ENCODE results near the gene ZC3H7B.
A peak's percentile ranks its signal among the peaks of the same experiment; 100 is the strongest.

Gene ZC3H7B

GRCh38 chr22:41301085-41302020 lies at the start of gene ZC3H7B:
Gene ZC3H7B, plus strand, starts transcription at chr22:41301525. Its CDS starts 19,136 bp downstream, at chr22:41320661.
- peak within 1 kb of the TSS; percentile 51 for H3K27ac ChIP-seq (ENCODE audit: low read depth, low read length, poor library complexity, severe bottlenecking)
- H3K4me2 ChIP-seq (ENCODE audit: low read length) = peak within 1 kb of the TSS; percentile 92
- no peaks in the 10 kb centered on the region for H4K20me1 ChIP-seq (ENCODE audit: insufficient read depth, low read length)
- peaks cover 15% of the 10 kb centered on the region for H3K4me1 ChIP-seq (ENCODE audit: insufficient read depth, low read length, severe bottlenecking)
- TF ChIP-seq CTCF (IDR thresholded peaks at IDR 0.05; ENCODE audit: low read length) = peak; percentile 38
- TF ChIP-seq EZH2 (IDR thresholded peaks at IDR 0.05; ENCODE audit: borderline replicate concordance, low read length) = no peak
- no peaks in the 10 kb centered on the region for H3K9me2 ChIP-seq (ENCODE audit: low read depth, low read length)
- H3K36me3 ChIP-seq (ENCODE audit: insufficient read depth, low read length) = peaks cover 10% of the 10 kb centered on the region; the same call in 1 of the 2 replicates
- H3K79me2 ChIP-seq (ENCODE audit: insufficient read depth, low read length) = peaks cover 41% of the 10 kb centered on the region
- no peaks in the 10 kb centered on the region for H3F3A ChIP-seq (ENCODE audit: insufficient read depth, low read length)
- H3K27me3 ChIP-seq (ENCODE audit: insufficient read depth, low read length) = no peaks in the 10 kb centered on the region
- H3K4me3 ChIP-seq (ENCODE audit: low read depth, low read length, poor library complexity, severe bottlenecking) = peak within 1 kb of the TSS; percentile 86
- no peak within 1 kb of the TSS for H2AFZ ChIP-seq (ENCODE audit: low read length)
- no peaks in the 10 kb centered on the region for H3K9me3 ChIP-seq (ENCODE audit: low read length)
- H3K9ac ChIP-seq (ENCODE audit: low read length) = peak within 1 kb of the TSS; percentile 94

GRCh38 chr22:41252365-41252764 lies 49.0 kb upstream of the ZC3H7B start:
- H3K9ac ChIP-seq (ENCODE audit: low read length) = no peak overlapping the region
- no peaks in the 10 kb centered on the region for H3K9me2 ChIP-seq (ENCODE audit: low read depth, low read length)
- H3K9me3 ChIP-seq (ENCODE audit: low read length) = no peaks in the 10 kb centered on the region
- no peak overlapping the region for H2AFZ ChIP-seq (ENCODE audit: low read length)
- H4K20me1 ChIP-seq (ENCODE audit: insufficient read depth, low read length) = no peaks in the 10 kb centered on the region
- H3K4me1 ChIP-seq (ENCODE audit: insufficient read depth, low read length, severe bottlenecking) = no peaks in the 10 kb centered on the region
- peaks cover 95% of the 10 kb centered on the region for H3K36me3 ChIP-seq (ENCODE audit: insufficient read depth, low read length)
- H3K4me3 ChIP-seq (ENCODE audit: low read depth, low read length, poor library complexity, severe bottlenecking) = no peak overlapping the region
- H3K27ac ChIP-seq (ENCODE audit: low read depth, low read length, poor library complexity, severe bottlenecking) = no peak overlapping the region
- no peak overlapping the region for H3K4me2 ChIP-seq (ENCODE audit: low read length)
- TF ChIP-seq EZH2 (IDR thresholded peaks at IDR 0.05; ENCODE audit: borderline replicate concordance, low read length) (no peak), CTCF (IDR thresholded peaks at IDR 0.05; ENCODE audit: low read length) (no peak)
- H3K27me3 ChIP-seq (ENCODE audit: insufficient read depth, low read length) = no peaks in the 10 kb centered on the region
- no peaks in the 10 kb centered on the region for H3K79me2 ChIP-seq (ENCODE audit: insufficient read depth, low read length)
- no peaks in the 10 kb centered on the region for H3F3A ChIP-seq (ENCODE audit: insufficient read depth, low read length)

- Histone ChIP-seq H2AFZ (ENCODE audit: low read length) (no peak overlapping the region), H3K36me3 (ENCODE audit: insufficient read depth, low read length) (peaks cover 95% of the 10 kb centered on the region), H3K9me2 (ENCODE audit: low read depth, low read length) (no peaks in the 10 kb centered on the region), H3K9ac (ENCODE audit: low read length) (no peak overlapping the region), H3K27ac (ENCODE audit: low read depth, low read length, poor library complexity, severe bottlenecking) (no peak overlapping the region), H4K20me1 (ENCODE audit: insufficient read depth, low read length) (no peaks in the 10 kb centered on the region), H3K27me3 (ENCODE audit: insufficient read depth, low read length) (no peaks in the 10 kb centered on the region), H3K9me3 (ENCODE audit: low read length) (no peaks in the 10 kb centered on the region), H3K79me2 (ENCODE audit: insufficient read depth, low read length) (no peaks in the 10 kb centered on the region), H3K4me1 (ENCODE audit: insufficient read depth, low read length, severe bottlenecking) (no peaks in the 10 kb centered on the region), H3F3A (ENCODE audit: insufficient read depth, low read length) (no peaks in the 10 kb centered on the region), H3K4me2 (ENCODE audit: low read length) (no peak overlapping the region), H3K4me3 (ENCODE audit: low read depth, low read length, poor library complexity, severe bottlenecking) (no peak overlapping the region)
- TF ChIP-seq CTCF (IDR thresholded peaks at IDR 0.05; ENCODE audit: low read length) (no peak), EZH2 (IDR thresholded peaks at IDR 0.05; ENCODE audit: borderline replicate concordance, low read length) (no peak)
Measured at GRCh38 chr22:41254230-41254629, 47.1 kb upstream of the ZC3H7B start.

All from OCI-LY1 (cell line).